H1 (cell line): ENCODE measurements around the gene ADCK2. TPM values are rescaled to one million over a fixed set of nuclear protein-coding genes. Genes with fewer than 3 reads are reported as not detected.
A peak's percentile ranks its signal among the peaks of the same experiment; 100 is the strongest.

Source experiments
- CTCF ChIA-PET: fragments of 300-600 bp; sonication (Branson Sonifier 250); formaldehyde crosslinking; loops from one replicate; lab custom pipeline; 2021; ENCODE audit not compliant: partially characterized antibody; lab: Charles Lee
- POLR2A ChIA-PET: fragments of 300-600 bp; sonication (Branson Sonifier 250); formaldehyde crosslinking; loops from one replicate; lab custom pipeline; 2021; ENCODE audit warnings: inconsistent platforms; ENCODE audit not compliant: partially characterized antibody; lab: Charles Lee
- DNase-seq, 2 experiments: peaks; one replicate each; pipeline versions ENCODE4 v3.0.0 to v3.0.0-alpha.2; 2010 to 2022; ENCODE audit warnings: low spot score in 2 of 2, low read depth in 1 of 2, mixed read lengths in 1 of 2
- FAIRE-seq: peaks from 2 replicates; lab custom pipeline; 2011; peaks lifted over from hg19 to GRCh38; lab: Jason Lieb, UNC
- H2AFZ ChIP-seq: 2 replicates; pipeline ENCODE4 v1.8.1; 2012; ENCODE audit warnings: low read length, inconsistent platforms
- H2AK5ac ChIP-seq: 2 replicates; pipeline ENCODE4 v1.6.1; 2013; ENCODE audit warnings: low read depth, low read length
- H2BK120ac ChIP-seq: replicated peaks from 2 replicates; pipeline ENCODE3; 2013; ENCODE audit warnings: low read depth, low read length, inconsistent platforms
- H2BK12ac ChIP-seq: 2 replicates; pipeline ENCODE4 v1.6.1; 2013; ENCODE audit warnings: low read depth, low read length
- H2BK15ac ChIP-seq: 2 replicates; pipeline ENCODE4 v1.6.1; 2013; ENCODE audit warnings: low read length
- H2BK20ac ChIP-seq: 2 replicates; pipeline ENCODE4 v1.6.1; 2013; ENCODE audit warnings: low read length
- H2BK5ac ChIP-seq: 2 replicates; pipeline ENCODE4 v1.6.1; 2013; ENCODE audit warnings: low read depth, low read length
- H3K14ac ChIP-seq: 2 replicates; pipeline ENCODE4 v1.6.1; 2013; ENCODE audit warnings: inconsistent platforms; ENCODE audit not compliant: insufficient read length
- H3K18ac ChIP-seq: 2 replicates; pipeline ENCODE4 v1.6.1; 2013; ENCODE audit warnings: low read length; ENCODE audit errors: extremely low read depth
- H3K23ac ChIP-seq: 2 replicates; pipeline ENCODE4 v1.6.1; 2013; ENCODE audit warnings: inconsistent platforms; ENCODE audit not compliant: insufficient read length
- H3K23me2 ChIP-seq: 2 replicates; pipeline ENCODE4 v1.6.1; 2013; ENCODE audit warnings: low read depth, low read length
- H3K27ac ChIP-seq: 2 replicates; pipeline ENCODE4 v1.6.1; 2011; ENCODE audit warnings: low read depth, low read length, inconsistent platforms
- H3K27me3 ChIP-seq, 4 experiments: replicated peaks in 1 of 4; 1 replicate in 1 of 4; 2 replicates in 3 of 4; pipeline versions ENCODE4 v1.6.1 to v1.8.1; 2011 to 2013; ENCODE audit warnings: low read length in 3 of 4, mild to moderate bottlenecking in 3 of 4, inconsistent platforms in 2 of 4, mixed read lengths in 2 of 4, moderate library complexity in 1 of 4; ENCODE audit not compliant: control insufficient read depth in 3 of 4, insufficient read depth in 3 of 4; ENCODE audit errors: extremely low read depth in 1 of 4
- H3K36me3 ChIP-seq, 4 experiments: 2 replicates each; pipeline versions ENCODE4 v1.6.1 to v1.8.1; 2011 to 2013; ENCODE audit warnings: mild to moderate bottlenecking in 4 of 4, low read length in 3 of 4, moderate library complexity in 2 of 4, control low read depth in 1 of 4, inconsistent platforms in 1 of 4; ENCODE audit not compliant: insufficient read depth in 4 of 4, control insufficient read depth in 2 of 4
- H3K4ac ChIP-seq: replicated peaks from 2 replicates; pipeline ENCODE3; 2013; ENCODE audit warnings: low read length, low read depth, mixed read lengths, inconsistent platforms; ENCODE audit not compliant: insufficient read length
- H3K4me1 ChIP-seq, 4 experiments: replicated peaks in 1 of 4; 1 replicate in 1 of 4; 2 replicates in 3 of 4; pipeline versions ENCODE4 v1.6.1 to v1.8.1; 2011 to 2013; ENCODE audit warnings: low read length in 3 of 4, inconsistent platforms in 2 of 4, mixed read lengths in 1 of 4; ENCODE audit not compliant: insufficient read depth in 4 of 4, control insufficient read depth in 3 of 4
- H3K4me2 ChIP-seq, 2 experiments: 2 replicates each; pipeline versions ENCODE4 v1.6.1 to v1.8.1; 2011 to 2013; ENCODE audit warnings: low read depth in 2 of 2, low read length in 2 of 2, control low read depth in 1 of 2, inconsistent platforms in 1 of 2, mild to moderate bottlenecking in 1 of 2; ENCODE audit not compliant: insufficient read depth in 1 of 2
- H3K4me3 ChIP-seq, 4 experiments: fragments of 200-600, 300-600 bp in 1 of 4; sonication (generic), shearing (Covaris generic), sonication (Bioruptor Twin) in 1 of 4; 2 replicates each; pipeline versions ENCODE4 v1.5.1 to v1.8.1; 2011 to 2016; ENCODE audit warnings: low read length in 4 of 4, low read depth in 3 of 4, control low read depth in 2 of 4, inconsistent platforms in 2 of 4, mild to moderate bottlenecking in 2 of 4, mixed read lengths in 1 of 4, moderate library complexity in 1 of 4; ENCODE audit not compliant: insufficient read depth in 2 of 4; ENCODE audit errors: extremely low read depth in 1 of 4
- H3K56ac ChIP-seq: replicated peaks from 2 replicates; pipeline ENCODE3; 2013; ENCODE audit warnings: low read depth, mild to moderate bottlenecking, mixed read lengths, low read length, inconsistent platforms; ENCODE audit not compliant: insufficient read length
- H3K79me1 ChIP-seq: 2 replicates; pipeline ENCODE4 v1.6.1; 2013; ENCODE audit warnings: low read depth, low read length, control low read depth
- H3K79me2 ChIP-seq, 2 experiments: 2 replicates each; pipeline versions ENCODE4 v1.6.1 to v1.8.1; 2012 to 2013; ENCODE audit warnings: low read length in 2 of 2, mild to moderate bottlenecking in 2 of 2, inconsistent platforms in 1 of 2; ENCODE audit not compliant: insufficient read depth in 2 of 2, control insufficient read depth in 1 of 2
- H3K9ac ChIP-seq, 4 experiments: replicated peaks in 1 of 4; 1 replicate in 1 of 4; 2 replicates in 3 of 4; pipeline versions ENCODE4 v1.6.1 to v1.8.1; 2011 to 2013; ENCODE audit warnings: low read depth in 3 of 4, low read length in 3 of 4, control low read depth in 2 of 4, mild to moderate bottlenecking in 2 of 4, moderate library complexity in 2 of 4, inconsistent platforms in 1 of 4; ENCODE audit errors: extremely low read depth in 1 of 4
- H3K9me3 ChIP-seq, 2 experiments: 2 replicates each; pipeline versions ENCODE4 v1.6.1 to v1.8.1; 2012 to 2013; ENCODE audit warnings: mild to moderate bottlenecking in 2 of 2, moderate library complexity in 2 of 2, control low read depth in 1 of 2, inconsistent platforms in 1 of 2, low read depth in 1 of 2, low read length in 1 of 2, mixed read lengths in 1 of 2; ENCODE audit not compliant: insufficient read depth in 2 of 2
- H4K20me1 ChIP-seq, 2 experiments: replicated peaks in 1 of 2; 2 replicates each; pipeline versions ENCODE3 to v1.8.1; 2011 to 2013; ENCODE audit warnings: inconsistent platforms in 2 of 2, low read length in 2 of 2, mild to moderate bottlenecking in 1 of 2; ENCODE audit not compliant: insufficient read depth in 2 of 2, control insufficient read depth in 1 of 2
- H4K5ac ChIP-seq: 2 replicates; pipeline ENCODE4 v1.6.1; 2013; ENCODE audit warnings: low read length, low read depth, mixed read lengths, inconsistent platforms; ENCODE audit not compliant: insufficient read length
- H4K8ac ChIP-seq: 2 replicates; pipeline ENCODE4 v1.8.0; 2013; ENCODE audit warnings: mild to moderate bottlenecking, moderate library complexity, low read length, inconsistent platforms; ENCODE audit not compliant: insufficient read depth; ENCODE audit errors: extremely low read depth
- H4K91ac ChIP-seq: replicated peaks from 2 replicates; pipeline ENCODE3; 2013; ENCODE audit warnings: low read length, mixed read lengths, inconsistent platforms; ENCODE audit not compliant: insufficient read length
- ATF2 ChIP-seq: IDR thresholded peaks from 2 replicates; pipeline ENCODE4 v1.6.1; 2012; ENCODE audit warnings: low read length, inconsistent platforms
- MAFK ChIP-seq: IDR thresholded peaks from 2 replicates; pipeline ENCODE4 v1.6.1; 2012; ENCODE audit warnings: low read depth, mild to moderate bottlenecking, improper control_type of control experiment, low read length
- NRF1 ChIP-seq: IDR thresholded peaks from 2 replicates; pipeline ENCODE4 v1.6.1; 2011; ENCODE audit warnings: mild to moderate bottlenecking, low read depth, low read length, improper control_type of control experiment
- POLR2A ChIP-seq, 2 experiments: IDR thresholded peaks; 1 replicate in 1 of 2; 2 replicates in 1 of 2; pipeline ENCODE4 v1.6.1; 2011; ENCODE audit warnings: low read depth in 2 of 2, low read length in 2 of 2, mild to moderate bottlenecking in 2 of 2; ENCODE audit errors: control extremely low read depth in 1 of 2
- SRF ChIP-seq: IDR thresholded peaks from 2 replicates; pipeline ENCODE4 v1.6.1; 2011; ENCODE audit warnings: mild to moderate bottlenecking, low read depth, low read length, moderate library complexity
- WGBS, 2 experiments: shearing (Covaris generic) in 1 of 2; methylation state at CpG; one replicate each; pipeline versions ENCODE4 v1.1.6 to v1.1.7; 2013 to 2015; ENCODE audit warnings: low lambda C conversion rate in 2 of 2, mixed read lengths in 2 of 2, inconsistent platforms in 1 of 2, low coverage in 1 of 2, missing lambda C conversion rate in 1 of 2; ENCODE audit not compliant: insufficient replicate concordance in 2 of 2, insufficient coverage in 1 of 2, insufficient read length in 1 of 2; ENCODE audit errors: extremely low coverage in 1 of 2, missing lambda C conversion rate in 1 of 2; 5-methylcytosine and 5-hydroxymethylcytosine counted together
- polyA plus RNA-seq, 7 experiments: library from polyadenylated mRNA; depleted of rRNA in 3 of 7; stranded (reverse) in 5 of 7; unstranded in 2 of 7; fragments of >200 nt in 5 of 7; fragments of 200-250 nt in 2 of 7; gene quantifications; 1 replicate in 5 of 7; 2 replicates in 1 of 7; 4 replicates in 1 of 7; pipeline versions ENCODE4 v1.2.1 to v1.2.3, GENCODE V29; 2011 to 2013; ENCODE audit warnings: missing spikeins in 2 of 7, mixed read lengths in 2 of 7
- total RNA-seq: library from RNA; stranded (reverse); fragmentation: NEBNext Ultra II Directional; extraction: Animal tissue kit (Norgen Biotek cat#: 25700); gene quantifications from 2 replicates; pipeline ENCODE4 v1.2.1, GENCODE V29; 2021

Gene ADCK2
- total and polyA plus RNA-seq, 2 of the 8 experiments (the other 6 are each of a cell fraction or from before 2014, with no cell fraction given): 6.9 to 11.7 TPM

- no peak overlapping the region for H3K56ac ChIP-seq
- peaks cover 0 to 6% of the 10 kb centered on the region in 2 experiments for H4K20me1 ChIP-seq
- H2BK15ac ChIP-seq: no peak overlapping the region
- ChIA-PET POLR2A (interaction anchor here (0.6 to 1.2 kb wide), 4 partner anchors 12 to 317 kb away, joined by 3 to 4 read pairs (median 3); no protein-coding TSS in a partner anchor), CTCF (interaction anchor here (0.6 to 5.1 kb wide), 11 partner anchors 9 to 1159 kb away, joined by 3 to 35 read pairs (median 4); no protein-coding TSS in a partner anchor)
- H2BK20ac ChIP-seq: no peak overlapping the region
- no peak overlapping the region for H4K5ac ChIP-seq
- no peak for FAIRE-seq
- H2AFZ ChIP-seq: 0 out of 2 replicates have a peak overlapping the region, but pooled peaks have one; percentile 52
- H3K18ac ChIP-seq: no peak overlapping the region
- H2AK5ac ChIP-seq: no peak overlapping the region
- H3K23me2 ChIP-seq: peaks cover 6% of the 10 kb centered on the region; the same call in 1 of the 2 replicates
- no peak for DNase-seq
- no peak overlapping the region for H2BK5ac ChIP-seq
- no peak overlapping the region for H3K4me2 ChIP-seq
- H3K23ac ChIP-seq: no peak overlapping the region
- no peaks in the 10 kb centered on the region for H3K36me3 ChIP-seq
- H3K79me2 ChIP-seq: no peaks in the 10 kb centered on the region
- H3K27me3 ChIP-seq: no peaks in the 10 kb centered on the region; a peak in 1 of 7 replicates
- no peak overlapping the region for H3K14ac ChIP-seq
- H2BK12ac ChIP-seq: no peak overlapping the region
- H2BK120ac ChIP-seq: no peak overlapping the region
- H3K4me3 ChIP-seq: no peak overlapping the region
- WGBS, 2 experiments: 92% methylated on average over 11 of the region's 11 CpGs; no CpG with 5 or more reads in 1 of the 2 experiments
- no peak overlapping the region for H3K27ac ChIP-seq
- no peak overlapping the region; a peak in 1 of 7 replicates for H3K9ac ChIP-seq
- H3K4me1 ChIP-seq: peaks cover 0 to 3% (median 1%) of the 10 kb centered on the region in 4 experiments; a peak in 2 of 7 replicates
- no peaks in the 10 kb centered on the region for H3K79me1 ChIP-seq
- H4K8ac ChIP-seq: no peak overlapping the region
- H4K91ac ChIP-seq: no peak overlapping the region
- no peak overlapping the region for H3K4ac ChIP-seq
- no peaks in the 10 kb centered on the region for H3K9me3 ChIP-seq
- TF ChIP-seq MAFK (no peak), ATF2 (no peak), NRF1 (no peak), SRF (no peak), POLR2A (IDR thresholded peaks at IDR 0.05; ENCODE audit: control extremely low read depth in 1 of 2, low read depth in 2 of 2, low read length in 2 of 2) (no peak)
Measured at GRCh38 chr7:140656548-140657515, 15.9 kb upstream of the ADCK2 start.
